ENCODE results near the gene LPCAT4.

Gene LPCAT4

DNA sequence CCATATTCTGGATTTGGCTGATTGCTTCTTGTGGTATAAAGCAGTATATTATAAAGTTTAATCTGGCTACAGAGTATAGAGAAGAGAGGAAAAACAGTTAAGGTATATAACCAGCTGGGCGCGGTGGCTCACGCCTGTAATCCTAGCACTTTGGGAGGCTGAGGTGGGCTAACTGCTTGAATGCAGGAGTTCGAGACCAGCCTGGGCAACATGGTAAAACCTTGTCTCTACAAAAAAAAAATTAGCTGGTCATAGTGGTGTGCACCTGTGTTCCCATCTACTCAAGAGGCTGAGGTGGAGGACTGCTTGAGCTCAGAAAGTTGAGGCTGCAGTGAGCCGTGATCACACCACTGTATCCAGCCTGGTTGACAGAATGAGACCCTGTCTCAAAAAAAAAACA, 36.7 kb downstream of the LPCAT4 start:
- Histone ChIP-seq H3K4me2 (ENCODE audit: low read length, poor library complexity, severe bottlenecking) (no peak overlapping the region), H3K4me3 (ENCODE audit: insufficient read depth in 1 of 2, low read depth in 1 of 2, low read length in 2 of 2) (no peak overlapping the region), H2AFZ (ENCODE audit: low read depth, low read length) (no peak overlapping the region), H3K18ac (ENCODE audit: low read depth in 1 of 2, low read length in 2 of 2) (no peak overlapping the region), H4K8ac (ENCODE audit: low read length) (no peak overlapping the region), H3K9me3 (ENCODE audit: control insufficient read depth, low read length) (no peaks in the 10 kb centered on the region), H3K27me3 (ENCODE audit: control insufficient read depth in 1 of 2, insufficient read depth in 1 of 2, low read length in 2 of 2) (no peaks in the 10 kb centered on the region), H3K9ac (ENCODE audit: low read length) (no peak overlapping the region), H3K23ac (ENCODE audit: low read length in 2 of 2) (no peak overlapping the region), H2BK15ac (ENCODE audit: low read depth, poor library complexity, severe bottlenecking) (no peak overlapping the region), H2AK5ac (ENCODE audit: low read length, severe bottlenecking) (no peak overlapping the region), H2BK5ac (ENCODE audit: low read depth, low read length, poor library complexity, severe bottlenecking) (no peak overlapping the region), H3K4ac (ENCODE audit: low read depth in 1 of 2, low read length in 2 of 2) (no peak overlapping the region), H3K27ac (ENCODE audit: low read length, poor library complexity, severe bottlenecking) (no peak overlapping the region), H4K91ac (ENCODE audit: low read length) (no peak overlapping the region), H3K79me1 (replicated peaks; ENCODE audit: low read length, poor library complexity, severe bottlenecking) (peaks cover 3% of the 10 kb centered on the region), H2BK12ac (ENCODE audit: low read length in 2 of 2) (no peak overlapping the region), H3K4me1 (ENCODE audit: control insufficient read depth, insufficient read depth, low read depth, low read length) (peaks cover 2% of the 10 kb centered on the region), H3K36me3 (ENCODE audit: control insufficient read depth in 1 of 2, insufficient read depth in 2 of 2, low read depth in 1 of 2, low read length in 2 of 2) (no peaks in the 10 kb centered on the region), H3K14ac (ENCODE audit: low read length in 2 of 2) (no peak overlapping the region), H2BK120ac (ENCODE audit: low read depth, low read length) (no peak overlapping the region)
- DNase-seq: no peak
- 88% methylated on average over 4 of the region's 5 CpGs for WGBS

DNA sequence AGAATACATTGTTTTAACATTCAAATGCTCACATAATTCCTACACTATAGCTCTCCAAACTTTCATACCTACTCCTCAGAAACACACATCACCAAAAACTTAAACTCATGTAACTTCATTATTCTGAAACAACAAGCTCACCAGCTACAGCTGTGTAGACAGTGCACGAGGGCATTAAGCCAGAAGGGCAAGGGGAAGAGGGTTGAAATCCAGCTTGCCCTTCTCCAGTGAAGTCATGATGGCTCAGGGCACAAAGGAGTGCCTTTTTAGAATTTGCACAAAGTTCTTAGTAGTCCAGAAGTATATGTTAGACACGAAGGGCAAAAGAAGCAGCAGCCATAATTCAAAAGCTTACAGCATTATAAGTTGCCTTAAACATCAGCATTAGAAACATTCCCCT, 38.0 kb downstream of the LPCAT4 start:
- no peak overlapping the region for H3K23ac ChIP-seq (ENCODE audit: low read length in 2 of 2)
- no peak overlapping the region for H3K4me3 ChIP-seq (ENCODE audit: insufficient read depth in 1 of 2, low read depth in 1 of 2, low read length in 2 of 2)
- H3K36me3 ChIP-seq (ENCODE audit: control insufficient read depth in 1 of 2, insufficient read depth in 2 of 2, low read depth in 1 of 2, low read length in 2 of 2): no peaks in the 10 kb centered on the region
- H4K8ac ChIP-seq (ENCODE audit: low read length): no peak overlapping the region
- no peak overlapping the region for H3K14ac ChIP-seq (ENCODE audit: low read length in 2 of 2)
- H2BK120ac ChIP-seq (ENCODE audit: low read depth, low read length): no peak overlapping the region
- H3K4me1 ChIP-seq (ENCODE audit: control insufficient read depth, insufficient read depth, low read depth, low read length): peaks cover 2% of the 10 kb centered on the region
- WGBS: 75% methylated on average over 2 of the region's 2 CpGs
- no peaks in the 10 kb centered on the region for H3K9me3 ChIP-seq (ENCODE audit: control insufficient read depth, low read length)
- no peak overlapping the region for H2BK5ac ChIP-seq (ENCODE audit: low read depth, low read length, poor library complexity, severe bottlenecking)
- H2BK15ac ChIP-seq (ENCODE audit: low read depth, poor library complexity, severe bottlenecking): no peak overlapping the region
- H3K9ac ChIP-seq (ENCODE audit: low read length): no peak overlapping the region
- peaks cover 3% of the 10 kb centered on the region for H3K79me1 ChIP-seq (replicated peaks; ENCODE audit: low read length, poor library complexity, severe bottlenecking)
- no peak overlapping the region for H4K91ac ChIP-seq (ENCODE audit: low read length)
- DNase-seq: no peak
- H3K4me2 ChIP-seq (ENCODE audit: low read length, poor library complexity, severe bottlenecking): no peak overlapping the region
- no peak overlapping the region for H3K27ac ChIP-seq (ENCODE audit: low read length, poor library complexity, severe bottlenecking)
- no peak overlapping the region for H2AK5ac ChIP-seq (ENCODE audit: low read length, severe bottlenecking)
- no peak overlapping the region for H2BK12ac ChIP-seq (ENCODE audit: low read length in 2 of 2)
- no peak overlapping the region for H3K18ac ChIP-seq (ENCODE audit: low read depth in 1 of 2, low read length in 2 of 2)
- no peak overlapping the region for H2AFZ ChIP-seq (ENCODE audit: low read depth, low read length)
- H3K27me3 ChIP-seq (ENCODE audit: control insufficient read depth in 1 of 2, insufficient read depth in 1 of 2, low read length in 2 of 2): no peaks in the 10 kb centered on the region
- H3K4ac ChIP-seq (ENCODE audit: low read depth in 1 of 2, low read length in 2 of 2): no peak overlapping the region

DNA sequence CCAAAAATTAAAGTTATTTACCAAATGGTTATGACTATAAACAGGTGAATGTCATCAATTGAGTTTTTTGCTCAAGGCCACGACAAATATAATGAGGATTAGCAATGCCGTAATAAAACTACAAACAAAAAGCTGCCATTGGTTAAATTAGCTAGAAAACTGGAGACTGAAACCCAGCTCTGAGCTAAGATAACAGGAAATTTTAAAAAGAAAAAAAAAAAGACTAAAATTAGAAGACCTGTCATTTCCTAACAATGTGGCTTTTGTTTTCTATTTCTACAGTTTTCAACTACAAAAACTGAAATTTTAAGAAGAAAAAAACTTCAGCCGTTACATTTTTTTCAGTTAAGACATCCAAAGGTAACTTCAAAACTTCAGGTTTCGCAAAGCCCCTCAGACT, 39.1 kb downstream of the LPCAT4 start:
- Histone ChIP-seq H3K9me3 (ENCODE audit: control insufficient read depth, low read length) (no peaks in the 10 kb centered on the region), H3K4me3 (ENCODE audit: insufficient read depth in 1 of 2, low read depth in 1 of 2, low read length in 2 of 2) (no peak overlapping the region), H3K14ac (ENCODE audit: low read length in 2 of 2) (no peak overlapping the region), H2AK5ac (ENCODE audit: low read length, severe bottlenecking) (no peak overlapping the region), H3K18ac (ENCODE audit: low read depth in 1 of 2, low read length in 2 of 2) (no peak overlapping the region), H3K9ac (ENCODE audit: low read length) (no peak overlapping the region), H4K91ac (ENCODE audit: low read length) (no peak overlapping the region), H3K27ac (ENCODE audit: low read length, poor library complexity, severe bottlenecking) (no peak overlapping the region), H3K4me1 (ENCODE audit: control insufficient read depth, insufficient read depth, low read depth, low read length) (peaks cover 2% of the 10 kb centered on the region), H3K36me3 (ENCODE audit: control insufficient read depth in 1 of 2, insufficient read depth in 2 of 2, low read depth in 1 of 2, low read length in 2 of 2) (no peaks in the 10 kb centered on the region), H2BK5ac (ENCODE audit: low read depth, low read length, poor library complexity, severe bottlenecking) (no peak overlapping the region), H3K79me1 (replicated peaks; ENCODE audit: low read length, poor library complexity, severe bottlenecking) (peaks cover 7% of the 10 kb centered on the region), H2BK12ac (ENCODE audit: low read length in 2 of 2) (no peak overlapping the region), H2BK120ac (ENCODE audit: low read depth, low read length) (no peak overlapping the region), H4K8ac (ENCODE audit: low read length) (no peak overlapping the region), H3K27me3 (ENCODE audit: control insufficient read depth in 1 of 2, insufficient read depth in 1 of 2, low read length in 2 of 2) (no peaks in the 10 kb centered on the region), H2BK15ac (ENCODE audit: low read depth, poor library complexity, severe bottlenecking) (no peak overlapping the region), H3K23ac (ENCODE audit: low read length in 2 of 2) (no peak overlapping the region), H3K4ac (ENCODE audit: low read depth in 1 of 2, low read length in 2 of 2) (no peak overlapping the region), H3K4me2 (ENCODE audit: low read length, poor library complexity, severe bottlenecking) (no peak overlapping the region), H2AFZ (ENCODE audit: low read depth, low read length) (no peak overlapping the region)
- DNase-seq: no peak
- 95% methylated on average over 4 of the region's 4 CpGs for WGBS

- Histone ChIP-seq H3K14ac (ENCODE audit: low read length in 2 of 2) (no peak overlapping the region), H2BK15ac (ENCODE audit: low read depth, poor library complexity, severe bottlenecking) (no peak overlapping the region), H3K4me1 (ENCODE audit: control insufficient read depth, insufficient read depth, low read depth, low read length) (no peaks in the 10 kb centered on the region), H3K9ac (ENCODE audit: low read length) (no peak overlapping the region), H3K36me3 (ENCODE audit: control insufficient read depth in 1 of 2, insufficient read depth in 2 of 2, low read depth in 1 of 2, low read length in 2 of 2) (no peaks in the 10 kb centered on the region), H3K27ac (ENCODE audit: low read length, poor library complexity, severe bottlenecking) (no peak overlapping the region), H3K4me3 (ENCODE audit: insufficient read depth in 1 of 2, low read depth in 1 of 2, low read length in 2 of 2) (no peak overlapping the region), H2AFZ (ENCODE audit: low read depth, low read length) (no peak overlapping the region), H3K23ac (ENCODE audit: low read length in 2 of 2) (no peak overlapping the region), H2BK120ac (ENCODE audit: low read depth, low read length) (no peak overlapping the region), H3K4me2 (ENCODE audit: low read length, poor library complexity, severe bottlenecking) (no peak overlapping the region), H3K27me3 (ENCODE audit: control insufficient read depth in 1 of 2, insufficient read depth in 1 of 2, low read length in 2 of 2) (no peaks in the 10 kb centered on the region), H3K79me1 (replicated peaks; ENCODE audit: low read length, poor library complexity, severe bottlenecking) (peaks cover 8% of the 10 kb centered on the region), H3K18ac (ENCODE audit: low read depth in 1 of 2, low read length in 2 of 2) (no peak overlapping the region), H3K4ac (ENCODE audit: low read depth in 1 of 2, low read length in 2 of 2) (no peak overlapping the region), H2BK5ac (ENCODE audit: low read depth, low read length, poor library complexity, severe bottlenecking) (no peak overlapping the region), H2AK5ac (ENCODE audit: low read length, severe bottlenecking) (no peak overlapping the region), H2BK12ac (ENCODE audit: low read length in 2 of 2) (no peak overlapping the region), H4K91ac (ENCODE audit: low read length) (no peak overlapping the region), H4K8ac (ENCODE audit: low read length) (no peak overlapping the region), H3K9me3 (ENCODE audit: control insufficient read depth, low read length) (no peaks in the 10 kb centered on the region)
- DNase-seq: no peak
Measured at GRCh38 chr15:34325368-34325767, 41.6 kb downstream of the LPCAT4 start.

Data from mesenchymal stem cell (in vitro differentiated cells and primary cell).